Measurements from ENCODE around the gene THSD4.

Gene THSD4

DNA sequence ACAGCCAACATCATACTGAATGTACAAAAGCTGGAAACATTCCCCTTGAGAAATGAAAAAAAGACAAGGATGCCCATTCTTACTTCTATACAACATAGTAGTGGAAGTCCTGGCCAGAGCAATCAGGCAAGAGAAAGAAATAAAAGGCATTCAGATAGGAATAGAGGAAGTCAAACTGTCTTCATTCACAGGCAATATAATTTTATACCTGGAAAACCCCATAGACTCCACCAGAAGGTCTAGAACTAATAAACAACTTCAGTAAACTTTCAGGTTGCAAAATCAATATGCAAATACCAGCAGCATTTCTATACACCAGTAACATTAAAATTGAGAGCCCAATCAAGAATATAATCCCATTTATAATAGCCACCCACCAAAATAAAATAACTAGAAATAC lies 27.1 kb upstream of the THSD4 start:
- DNase-seq (ENCODE audit: low read depth): no peak
- no peak for TF ChIP-seq CTCF (IDR thresholded peaks at IDR 0.05; ENCODE audit: control insufficient read depth, extremely low read depth, insufficient read depth)

DNA sequence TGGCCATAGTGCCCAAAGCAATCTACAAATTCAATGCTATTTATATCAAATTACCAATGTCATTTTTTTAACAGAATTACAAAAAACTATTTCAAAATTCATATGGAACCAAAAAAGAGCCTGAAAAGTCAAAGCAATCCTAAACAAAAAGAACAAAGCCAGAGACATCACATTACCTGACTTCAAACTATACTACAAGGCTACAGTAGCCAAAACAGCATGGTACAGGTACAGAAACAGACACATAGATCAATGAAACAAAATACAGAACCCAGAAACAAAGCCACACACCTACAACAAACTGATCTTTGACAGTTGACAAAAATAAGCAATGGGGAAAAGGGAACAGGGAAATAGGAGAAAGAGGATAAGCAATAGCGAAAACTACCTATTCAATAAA lies 26.6 kb upstream of the THSD4 start:
- no peak overlapping the region for H3K4me3 ChIP-seq (ENCODE audit: low read depth, low read length)
- TF ChIP-seq CTCF (IDR thresholded peaks at IDR 0.05; ENCODE audit: control insufficient read depth, extremely low read depth, insufficient read depth): no peak
- no peak for DNase-seq (ENCODE audit: low read depth)

More for the DNA sequence above, 27.1 kb upstream of the THSD4 start:
- no peak overlapping the region for H3K4me3 ChIP-seq (ENCODE audit: low read depth, low read length)

GRCh38 chr15:71089801-71090200 lies 25.5 kb upstream of the THSD4 start:
- TF ChIP-seq CTCF (IDR thresholded peaks at IDR 0.05; ENCODE audit: control insufficient read depth, extremely low read depth, insufficient read depth): no peak
- DNase-seq (ENCODE audit: low read depth): no peak
- no peak overlapping the region for H3K4me3 ChIP-seq (ENCODE audit: low read depth, low read length)

GRCh38 chr15:71091601-71092000 lies 23.7 kb upstream of the THSD4 start:
- TF ChIP-seq CTCF (IDR thresholded peaks at IDR 0.05; ENCODE audit: control insufficient read depth, extremely low read depth, insufficient read depth): no peak
- H3K4me3 ChIP-seq (ENCODE audit: low read depth, low read length): no peak overlapping the region
- DNase-seq (ENCODE audit: low read depth): no peak

DNA sequence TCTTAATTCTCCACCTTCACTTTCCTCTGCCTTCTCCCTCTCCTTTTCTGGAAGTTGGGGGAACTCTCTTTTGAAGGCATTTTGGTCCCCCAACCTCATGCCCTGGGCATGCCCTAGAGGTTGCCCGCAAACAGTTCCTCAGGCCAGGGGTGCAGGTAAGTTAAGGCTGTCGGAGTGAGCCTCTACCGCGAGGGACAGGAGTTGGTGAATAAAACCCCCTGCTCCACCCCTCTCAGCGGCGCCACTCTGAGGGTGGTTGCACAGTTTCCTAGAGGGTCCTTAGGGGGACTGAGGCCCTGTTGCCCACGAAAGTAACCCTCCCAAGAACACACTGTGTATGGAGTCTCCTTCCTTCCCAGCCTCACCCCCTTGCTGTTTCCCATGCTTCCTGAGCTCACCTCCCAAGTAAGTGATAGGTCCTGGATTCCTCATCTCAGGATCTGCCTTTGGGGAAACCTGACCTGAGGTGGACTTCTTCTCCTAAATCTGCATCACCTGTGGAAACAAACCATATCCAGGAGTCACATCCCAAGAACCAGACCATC lies 23.1 kb upstream of the THSD4 start:
- no peak for DNase-seq (ENCODE audit: low read depth)
- no peak overlapping the region for H3K4me3 ChIP-seq (ENCODE audit: low read depth, low read length)
- TF ChIP-seq CTCF (IDR thresholded peaks at IDR 0.05; ENCODE audit: control insufficient read depth, extremely low read depth, insufficient read depth): no peak

- H3K4me3 ChIP-seq (ENCODE audit: low read depth, low read length): no peak overlapping the region
- DNase-seq (ENCODE audit: low read depth): peak; percentile 47
- TF ChIP-seq CTCF (IDR thresholded peaks at IDR 0.05; ENCODE audit: control insufficient read depth, extremely low read depth, insufficient read depth): no peak
Observed at GRCh38 chr15:71093054-71094024, 21.9 kb upstream of the THSD4 start.
